Colon (tissue), 2 donors: ENCODE data around the gene CHRNG.

Source experiments
- FAIRE-seq: peaks from 2 replicates; lab custom pipeline; 2012; peaks lifted over from hg19 to GRCh38; lab: Jason Lieb, UNC
- donor health status: control.
- donor health status: control.

CHRNG gene

DNA sequence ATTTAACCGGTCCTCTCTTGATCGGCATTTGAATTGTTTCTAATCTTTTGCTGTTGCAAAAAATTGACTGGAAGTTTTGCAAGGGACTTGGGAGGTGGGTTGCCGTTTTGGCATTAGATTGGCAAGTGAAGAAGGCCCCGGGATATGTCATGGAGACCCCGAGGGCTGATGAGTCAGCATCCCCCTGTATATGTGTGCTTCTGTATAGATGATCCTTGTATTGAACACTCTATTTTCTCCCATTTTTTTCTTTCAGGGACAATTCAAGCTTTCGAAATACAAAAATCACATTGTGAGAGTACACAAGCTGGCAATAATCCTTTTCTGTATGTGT, 41.1 kb downstream of the CHRNG start:
- no peak for FAIRE-seq

DNA sequence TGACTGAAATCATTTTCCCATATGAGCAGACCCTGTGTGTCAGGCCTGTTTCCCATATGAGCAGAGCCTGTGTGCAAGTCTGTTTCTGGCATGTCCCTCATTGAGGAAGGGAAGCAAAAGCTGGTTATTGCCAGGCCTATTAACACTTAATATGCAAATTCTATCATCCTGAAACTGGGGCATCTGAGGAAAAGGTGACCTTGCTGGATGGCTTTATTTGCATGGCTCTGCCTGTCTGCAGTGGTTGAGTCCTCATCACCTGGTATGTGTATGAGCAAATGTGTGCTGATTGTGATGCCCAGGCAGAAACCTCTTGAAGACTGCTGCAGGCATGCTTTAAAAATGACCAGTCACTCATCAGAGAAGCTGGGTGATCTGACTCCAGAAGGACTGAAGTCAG, 42.2 kb downstream of the CHRNG start:
- no peak for FAIRE-seq

DNA sequence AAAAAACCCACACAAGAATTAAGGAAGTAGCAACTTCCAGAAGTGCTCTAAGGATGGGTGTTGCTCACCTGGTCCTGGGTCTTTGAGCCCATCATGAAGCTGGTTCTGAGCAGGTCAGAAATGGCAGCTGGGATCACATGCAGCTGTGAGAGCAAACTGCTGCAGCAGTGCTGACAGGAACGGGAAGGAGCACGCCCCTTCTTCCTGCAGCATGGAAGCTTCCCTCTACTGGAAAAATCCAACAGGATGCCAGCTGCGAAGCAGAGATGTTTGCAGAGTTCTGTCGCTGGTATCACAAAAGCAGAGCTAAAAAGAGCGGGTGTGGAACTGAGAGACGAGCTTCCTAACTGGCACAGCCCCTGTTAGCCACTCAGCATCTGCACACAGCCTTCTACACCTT, 44.7 kb downstream of the CHRNG start:
- FAIRE-seq, result no peak

DNA sequence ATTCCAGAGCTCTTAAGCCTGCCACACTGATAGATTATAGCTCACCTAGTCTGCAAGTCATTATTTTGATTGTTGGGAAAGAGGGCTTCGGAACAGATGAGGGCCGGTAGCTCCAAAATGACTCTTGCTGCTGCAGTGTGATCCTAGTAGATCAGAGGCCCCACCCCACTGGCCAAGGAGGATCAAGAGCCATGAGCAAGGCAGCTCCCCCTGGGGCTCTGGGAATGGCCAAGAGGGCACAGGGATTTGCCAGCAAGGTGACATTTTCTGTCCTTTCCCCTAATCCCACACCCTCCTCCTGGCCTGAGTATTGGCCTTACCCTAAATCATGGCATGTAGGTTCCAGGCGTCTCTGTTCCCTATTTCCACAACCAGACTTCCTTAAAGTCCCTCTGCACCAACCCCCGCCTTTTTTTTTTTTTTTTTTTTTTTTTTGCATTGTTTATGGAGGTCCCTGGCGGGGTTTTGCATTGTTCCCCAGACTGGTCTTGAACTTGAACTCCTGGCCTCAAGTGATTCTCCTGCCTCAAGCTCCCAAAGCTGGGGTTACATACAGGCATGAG, 47.5 kb downstream of the CHRNG start:
- FAIRE-seq, result no peak

DNA sequence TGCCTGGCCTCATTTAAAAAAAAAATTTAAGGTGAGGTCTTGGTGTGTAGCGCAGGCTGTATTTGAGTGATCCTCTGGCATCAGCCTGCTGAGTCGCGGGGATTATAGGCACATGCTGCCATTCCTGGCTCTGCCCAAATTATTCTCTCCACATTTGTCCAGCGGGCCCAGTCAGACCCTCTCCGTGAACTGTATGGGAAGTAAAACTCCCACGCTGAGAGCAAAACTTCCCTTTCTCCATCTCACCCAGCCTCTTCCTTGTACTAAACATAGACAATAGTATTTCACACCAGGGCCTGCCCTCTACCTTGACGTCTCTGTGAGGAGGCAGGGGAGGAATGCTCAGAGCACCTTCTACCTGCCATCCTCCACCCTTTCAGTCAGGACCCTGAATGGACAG, 48.0 kb downstream of the CHRNG start:
- FAIRE-seq, result no peak

DNA sequence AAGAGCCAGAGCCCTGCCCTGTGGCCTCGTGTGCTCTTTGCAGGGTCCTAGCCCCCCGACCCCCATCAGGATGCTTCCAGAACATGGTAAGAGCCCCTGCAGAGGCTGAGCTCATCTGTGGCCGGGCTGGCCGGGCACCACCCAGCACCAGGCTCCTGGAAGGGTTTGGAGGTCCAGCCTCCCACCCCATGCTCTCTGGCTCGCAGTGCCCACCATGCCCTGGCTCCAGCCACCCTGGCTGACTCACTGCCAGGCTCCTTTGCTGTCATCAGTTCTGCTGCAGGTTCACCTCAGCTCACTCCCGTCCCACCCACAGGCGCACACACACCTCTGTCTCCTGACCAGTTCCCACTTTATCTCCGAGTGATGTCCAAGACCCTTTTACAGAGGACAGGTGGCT, 48.5 kb downstream of the CHRNG start:
- no peak for FAIRE-seq

- no peak for FAIRE-seq
Observed at GRCh38 chr2:232588680-232589585, 49.4 kb downstream of the CHRNG start.

DNA sequence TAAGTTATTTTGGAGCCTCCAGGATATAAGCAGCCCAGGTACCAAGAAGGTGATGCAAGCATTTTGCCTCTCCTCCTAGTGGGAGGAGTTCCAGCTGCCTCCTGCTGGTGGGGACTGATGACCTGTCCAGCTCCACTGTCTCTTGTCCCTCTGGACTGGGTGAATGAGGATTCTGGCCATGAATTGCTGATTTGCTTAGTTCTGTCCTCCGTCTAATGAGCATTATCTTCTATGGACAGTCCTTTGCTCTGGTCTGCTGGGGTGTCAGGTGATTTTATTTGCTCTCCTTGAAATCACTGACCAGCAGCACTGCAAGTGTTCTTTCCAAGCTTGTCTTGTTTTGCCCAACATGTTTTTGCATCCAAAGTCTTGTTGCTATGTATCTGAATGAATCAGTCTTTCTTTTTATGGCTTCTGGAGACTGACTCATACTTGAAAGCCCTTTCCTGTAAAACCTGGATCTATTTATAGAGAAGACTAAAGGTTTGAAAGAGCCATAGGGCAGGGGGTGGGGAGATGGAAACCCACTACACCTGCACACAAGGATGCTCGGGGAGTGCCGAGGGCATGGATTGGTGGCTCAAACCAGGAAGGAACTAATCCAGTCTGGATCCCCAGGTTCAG, 53.4 kb downstream of the CHRNG start:
- FAIRE-seq, result no peak

DNA sequence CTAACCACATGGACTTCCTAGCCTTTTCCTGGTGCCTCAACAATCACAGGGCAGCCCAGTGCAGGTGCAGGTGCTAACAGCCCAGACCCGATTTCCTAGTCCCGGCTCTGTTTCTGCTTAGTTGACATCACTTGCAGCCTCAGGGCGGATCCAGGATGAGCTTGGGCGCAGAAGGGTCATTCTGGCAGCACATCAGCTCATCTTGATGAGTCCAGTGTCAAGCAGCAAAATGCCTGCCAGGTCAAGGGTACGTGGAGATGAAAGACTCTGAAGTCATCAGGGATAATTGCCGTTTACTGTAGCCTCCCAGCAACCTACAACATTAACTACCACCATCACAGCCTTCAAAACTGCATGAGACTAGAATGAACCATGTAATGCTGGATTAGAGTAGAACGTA, 54.5 kb downstream of the CHRNG start:
- no peak for FAIRE-seq
